GM21737 (cell line): Measurements from ENCODE around the gene AFP.
"Not testable (repeated sequence)": the region's sequence is repeated elsewhere in the genome, so short reads cannot be mapped to it uniquely, and the experiment has no call there.

Experiments
- ATAC-seq: cut with Tn5 transposase; IDR thresholded peaks from one replicate; pipeline ENCODE4 v1.9.1; 2021; ENCODE audit warnings: mild to moderate bottlenecking, moderate library complexity; ENCODE audit not compliant: unreplicated experiment

Gene AFP

GRCh38 chr4:73435984-73436383 is at the start of gene AFP:
Gene AFP (plus strand): TSS chr4:73436221. CDS start chr4:73436263, 42 bp downstream.
- no peak for ATAC-seq

- no peak for ATAC-seq
Measured at GRCh38 chr4:73387552-73387951, 48.5 kb upstream of the AFP start.

- no peak for ATAC-seq
Measured at GRCh38 chr4:73388887-73389286, 47.1 kb upstream of the AFP start.

- ATAC-seq = not testable (repeated sequence)
Measured at GRCh38 chr4:73389663-73390062, 46.4 kb upstream of the AFP start.

- ATAC-seq = no peak
Measured at GRCh38 chr4:73391774-73392173, 44.2 kb upstream of the AFP start.

GRCh38 chr4:73392936-73393335 is 43.1 kb upstream of the AFP start:
- ATAC-seq = no peak

GRCh38 chr4:73396304-73396703 is 39.7 kb upstream of the AFP start:
- ATAC-seq = no peak

GRCh38 chr4:73396993-73397972 is 38.7 kb upstream of the AFP start:
- no peak for ATAC-seq

GRCh38 chr4:73401412-73401811 is 34.6 kb upstream of the AFP start:
- ATAC-seq = no peak

GRCh38 chr4:73404042-73404441 is 32.0 kb upstream of the AFP start, which contains the start of gene ALB:
Gene ALB (plus strand): TSS chr4:73404287. CDS start chr4:73404328, 41 bp downstream.
- ATAC-seq = no peak

GRCh38 chr4:73404457-73404856 is 31.6 kb upstream of the AFP start:
- no peak for ATAC-seq

GRCh38 chr4:73405138-73405537 is 30.9 kb upstream of the AFP start:
- ATAC-seq = no peak

- no peak for ATAC-seq
Measured at GRCh38 chr4:73406548-73406875, 29.5 kb upstream of the AFP start.

- ATAC-seq = no peak
Measured at GRCh38 chr4:73407227-73407673, 28.8 kb upstream of the AFP start.

- ATAC-seq = no peak
Measured at GRCh38 chr4:73408181-73408867, 27.7 kb upstream of the AFP start.

GRCh38 chr4:73409012-73409862 is 26.8 kb upstream of the AFP start:
- ATAC-seq = no peak

GRCh38 chr4:73409978-73410548 is 26.0 kb upstream of the AFP start:
- ATAC-seq = no peak

- ATAC-seq = no peak
Measured at GRCh38 chr4:73410916-73411730, 24.9 kb upstream of the AFP start.

- ATAC-seq = no peak
Measured at GRCh38 chr4:73411731-73412414, 24.1 kb upstream of the AFP start.
